ENCODE results near the gene SMG5. TPM values are rescaled to one million over a fixed set of nuclear protein-coding genes. Genes with fewer than 3 reads are reported as not detected.

SMG5 gene
- total and polyA plus RNA-seq, 2 experiments from 2014 or later: 25.9 to 118 TPM

Other genes starting within 250 kb of the SMG5 start
- 28.4 and 30.5 TPM in 2 replicates for gene UBQLN4, start 229.0 kb downstream of the SMG5 start, total RNA-seq (2014; rRNA removed; shearing (Covaris generic))
- 10.0 and 11.2 TPM in 2 replicates for gene UBQLN4, start 229.0 kb downstream of the SMG5 start, polyA plus RNA-seq (2016; fragmentation: Nextera tagmentation; extraction: Ambion mirVana)
- 35.2 and 67.3 TPM in 2 replicates for gene LAMTOR2, start 228.0 kb downstream of the SMG5 start, total RNA-seq (2014; rRNA removed; shearing (Covaris generic))
- 108 and 113 TPM in 2 replicates for gene LAMTOR2, start 228.0 kb downstream of the SMG5 start, polyA plus RNA-seq (2016; fragmentation: Nextera tagmentation; extraction: Ambion mirVana)
- gene RAB25, start 221.7 kb downstream of the SMG5 start, total RNA-seq (2014; rRNA removed; shearing (Covaris generic)): 21.3 and 30.0 TPM in 2 replicates
- gene RAB25, start 221.7 kb downstream of the SMG5 start, polyA plus RNA-seq (2016; fragmentation: Nextera tagmentation; extraction: Ambion mirVana): 42.7 and 47.3 TPM in 2 replicates
- 31.5 and 38.1 TPM in 2 replicates for gene MEX3A, start 200.4 kb downstream of the SMG5 start, total RNA-seq (2014; rRNA removed; shearing (Covaris generic))
- gene MEX3A, start 200.4 kb downstream of the SMG5 start, polyA plus RNA-seq (2016; fragmentation: Nextera tagmentation; extraction: Ambion mirVana): 18.5 and 19.7 TPM in 2 replicates
- 56.3 and 68.9 TPM in 2 replicates for gene LMNA, start 168.1 kb downstream of the SMG5 start, total RNA-seq (2014; rRNA removed; shearing (Covaris generic))
- gene LMNA, start 168.1 kb downstream of the SMG5 start, polyA plus RNA-seq (2016; fragmentation: Nextera tagmentation; extraction: Ambion mirVana): 35.5 and 38.9 TPM in 2 replicates
- gene SEMA4A, start 129.2 kb downstream of the SMG5 start, total RNA-seq (2014; rRNA removed; shearing (Covaris generic)): 17.0 and 20.2 TPM in 2 replicates
- gene SEMA4A, start 129.2 kb downstream of the SMG5 start, polyA plus RNA-seq (2016; fragmentation: Nextera tagmentation; extraction: Ambion mirVana): 5.5 and 5.6 TPM in 2 replicates
- 19.9 and 25.1 TPM in 2 replicates for gene SLC25A44, start 88.7 kb downstream of the SMG5 start, total RNA-seq (2014; rRNA removed; shearing (Covaris generic))
- gene SLC25A44, start 88.7 kb downstream of the SMG5 start, polyA plus RNA-seq (2016; fragmentation: Nextera tagmentation; extraction: Ambion mirVana): 7.0 and 7.6 TPM in 2 replicates
- gene PMF1, start 69.8 kb downstream of the SMG5 start, total RNA-seq (2014; rRNA removed; shearing (Covaris generic)): 86.1 and 112 TPM in 2 replicates
- 118 and 120 TPM in 2 replicates for gene PMF1, start 69.8 kb downstream of the SMG5 start, polyA plus RNA-seq (2016; fragmentation: Nextera tagmentation; extraction: Ambion mirVana)
- 0.42 and 2.7 TPM in 2 replicates for gene BGLAP, start 40.6 kb downstream of the SMG5 start, total RNA-seq (2014; rRNA removed; shearing (Covaris generic))
- gene BGLAP, start 40.6 kb downstream of the SMG5 start, polyA plus RNA-seq (2016; fragmentation: Nextera tagmentation; extraction: Ambion mirVana): 0.36 and 1.2 TPM in 2 replicates
- 3.3 and 4.2 TPM in 2 replicates for gene PAQR6, start 34.8 kb downstream of the SMG5 start, total RNA-seq (2014; rRNA removed; shearing (Covaris generic))
- 2.4 and 2.6 TPM in 2 replicates for gene PAQR6, start 34.8 kb downstream of the SMG5 start, polyA plus RNA-seq (2016; fragmentation: Nextera tagmentation; extraction: Ambion mirVana)
- gene TMEM79, start 1.5 kb upstream of the SMG5 start, total RNA-seq (2014; rRNA removed; shearing (Covaris generic)): 0.66 and 0.97 TPM in 2 replicates
- 1.3 and 1.5 TPM in 2 replicates for gene TMEM79, start 1.5 kb upstream of the SMG5 start, polyA plus RNA-seq (2016; fragmentation: Nextera tagmentation; extraction: Ambion mirVana)
- gene GLMP, start 12.9 kb upstream of the SMG5 start, total RNA-seq (2014; rRNA removed; shearing (Covaris generic)): 41.9 and 50.5 TPM in 2 replicates
- gene GLMP, start 12.9 kb upstream of the SMG5 start, polyA plus RNA-seq (2016; fragmentation: Nextera tagmentation; extraction: Ambion mirVana): 32.3 and 33.6 TPM in 2 replicates
- gene VHLL, start 16.5 kb upstream of the SMG5 start, total RNA-seq (2014; rRNA removed; shearing (Covaris generic)): not detected in 2 replicates
- not detected in 2 replicates for gene VHLL, start 16.5 kb upstream of the SMG5 start, polyA plus RNA-seq (2016; fragmentation: Nextera tagmentation; extraction: Ambion mirVana)
- gene CCT3, start 55.5 kb upstream of the SMG5 start, total RNA-seq (2014; rRNA removed; shearing (Covaris generic)): 526 and 618 TPM in 2 replicates
- 405 and 410 TPM in 2 replicates for gene CCT3, start 55.5 kb upstream of the SMG5 start, polyA plus RNA-seq (2016; fragmentation: Nextera tagmentation; extraction: Ambion mirVana)
- 0.66 and 2.5 TPM in 2 replicates for gene TSACC, start 55.7 kb upstream of the SMG5 start, total RNA-seq (2014; rRNA removed; shearing (Covaris generic))
- 9.3 and 9.8 TPM in 2 replicates for gene TSACC, start 55.7 kb upstream of the SMG5 start, polyA plus RNA-seq (2016; fragmentation: Nextera tagmentation; extraction: Ambion mirVana)
- gene RHBG, start 86.4 kb upstream of the SMG5 start, total RNA-seq (2014; rRNA removed; shearing (Covaris generic)): 1.6 and 1.7 TPM in 2 replicates
- gene RHBG, start 86.4 kb upstream of the SMG5 start, polyA plus RNA-seq (2016; fragmentation: Nextera tagmentation; extraction: Ambion mirVana): 1.2 and 2.1 TPM in 2 replicates
- 9.7 and 15.5 TPM in 2 replicates for gene MEF2D, start 217.9 kb upstream of the SMG5 start, total RNA-seq (2014; rRNA removed; shearing (Covaris generic))
- 10.4 and 10.6 TPM in 2 replicates for gene MEF2D, start 217.9 kb upstream of the SMG5 start, polyA plus RNA-seq (2016; fragmentation: Nextera tagmentation; extraction: Ambion mirVana)

Measured in GM23338 (cell line).